Activated CD8-positive, alpha-beta T cell treated with anti-CD3 and anti-CD28 coated beads for 36 hours (primary cell): ENCODE data around the gene TMCC1. TPM values are rescaled to one million over a fixed set of nuclear protein-coding genes. Genes with fewer than 3 reads are reported as not detected.
A peak's percentile ranks its signal among the peaks of the same experiment; 100 is the strongest.

Experiments used
- ATAC-seq: fragments of 200-7000 bp; cut with Tn5 transposase; one replicate; pipeline ENCODE4 v1.10.0; 2021; ENCODE audit warnings: mild to moderate bottlenecking, moderate library complexity
- CTCF ChIA-PET: fragments of 350-600 bp; sonication (Branson Sonifier 250); formaldehyde crosslinking; loops from one replicate; lab custom pipeline; 2021; ENCODE audit warnings: antibody characterized with exemption; lab: Charles Lee
- POLR2A ChIA-PET: fragments of 350-600 bp; sonication (Branson Sonifier 250); formaldehyde crosslinking; loops from one replicate; lab custom pipeline; 2021; ENCODE audit warnings: antibody characterized with exemption; lab: Charles Lee
- DNase-seq: peaks from one replicate; pipeline ENCODE4 v3.0.0-alpha.2; 2020
- H3K27ac Mint-ChIP-seq: one replicate; pipeline ENCODE4 v1.8.0; 2021; ENCODE audit warnings: mild to moderate bottlenecking, mixed read lengths
- H3K27me3 Mint-ChIP-seq: one replicate; pipeline ENCODE4 v1.8.0; 2021; ENCODE audit warnings: mixed read lengths
- H3K36me3 Mint-ChIP-seq: one replicate; pipeline ENCODE4 v1.8.0; 2021; ENCODE audit warnings: low read depth, mixed read lengths
- H3K4me1 Mint-ChIP-seq: one replicate; pipeline ENCODE4 v1.8.0; 2021; ENCODE audit warnings: low read depth, mixed read lengths
- H3K4me3 Mint-ChIP-seq: one replicate; pipeline ENCODE4 v1.8.0; 2021; ENCODE audit warnings: mild to moderate bottlenecking, moderate library complexity, mixed read lengths
- H3K9me3 Mint-ChIP-seq: one replicate; pipeline ENCODE4 v1.8.0; 2021; ENCODE audit warnings: mixed read lengths
- intact Hi-C: fragments of 100-400 bp; cut with micrococcal nuclease; formaldehyde crosslinking; loops from one replicate; pipeline ENCODE4 v1.10.0; 2022
- total RNA-seq, 2 experiments: library from RNA; stranded (reverse); gene quantifications; one replicate each; pipeline ENCODE4 v1.2.3, GENCODE V29; 2021
- TF ChIP-seq, protein P1 (sequence below): fragments of 200-600 bp; IDR thresholded peaks from one replicate; pipeline ENCODE4 v1.8.0; 2022; ENCODE audit warnings: antibody characterized with exemption, mild to moderate bottlenecking

The TMCC1 gene
- total RNA-seq: 10 to 100 TPM; 14.1 to 18.0 TPM

GRCh38 chr3:129893581-129894070 lies at the start of gene TMCC1:
Gene TMCC1 (minus strand): TSS chr3:129893711.
- TF ChIP-seq, protein P1, sequence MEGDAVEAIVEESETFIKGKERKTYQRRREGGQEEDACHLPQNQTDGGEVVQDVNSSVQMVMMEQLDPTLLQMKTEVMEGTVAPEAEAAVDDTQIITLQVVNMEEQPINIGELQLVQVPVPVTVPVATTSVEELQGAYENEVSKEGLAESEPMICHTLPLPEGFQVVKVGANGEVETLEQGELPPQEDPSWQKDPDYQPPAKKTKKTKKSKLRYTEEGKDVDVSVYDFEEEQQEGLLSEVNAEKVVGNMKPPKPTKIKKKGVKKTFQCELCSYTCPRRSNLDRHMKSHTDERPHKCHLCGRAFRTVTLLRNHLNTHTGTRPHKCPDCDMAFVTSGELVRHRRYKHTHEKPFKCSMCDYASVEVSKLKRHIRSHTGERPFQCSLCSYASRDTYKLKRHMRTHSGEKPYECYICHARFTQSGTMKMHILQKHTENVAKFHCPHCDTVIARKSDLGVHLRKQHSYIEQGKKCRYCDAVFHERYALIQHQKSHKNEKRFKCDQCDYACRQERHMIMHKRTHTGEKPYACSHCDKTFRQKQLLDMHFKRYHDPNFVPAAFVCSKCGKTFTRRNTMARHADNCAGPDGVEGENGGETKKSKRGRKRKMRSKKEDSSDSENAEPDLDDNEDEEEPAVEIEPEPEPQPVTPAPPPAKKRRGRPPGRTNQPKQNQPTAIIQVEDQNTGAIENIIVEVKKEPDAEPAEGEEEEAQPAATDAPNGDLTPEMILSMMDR: no peak
- peak within 1 kb of the TSS; percentile 90 for H3K4me3 Mint-ChIP-seq
- CTCF ChIA-PET: interaction anchor here (0.9 to 1.0 kb wide), 3 partner anchors 14 to 266 kb away, joined by 3 to 5 read pairs (median 4); no protein-coding TSS in a partner anchor

DNA sequence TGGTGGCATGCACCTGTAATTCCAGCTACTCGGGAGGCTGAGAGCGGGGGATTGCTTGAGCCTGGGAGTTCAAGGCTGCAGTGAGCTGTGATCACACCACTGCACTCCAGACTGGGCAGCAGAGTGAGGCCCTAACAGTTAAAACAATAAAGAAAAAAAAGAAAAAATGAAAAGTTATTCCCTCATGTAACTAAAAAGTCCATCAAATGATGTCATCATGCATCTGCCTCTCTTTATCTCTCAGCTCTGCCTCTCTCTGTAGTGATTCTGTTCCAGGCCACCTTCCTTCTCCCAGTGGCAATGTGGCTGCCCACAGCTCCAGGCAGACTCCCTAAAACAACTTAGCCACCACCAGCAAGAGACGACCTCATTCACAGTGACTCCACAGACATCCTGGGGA lies 49.5 kb upstream of the TMCC1 start:
- Mint-ChIP-seq H3K36me3 (no peaks in the 10 kb centered on the region), H3K27me3 (peaks cover 6% of the 10 kb centered on the region), H3K9me3 (no peaks in the 10 kb centered on the region), H3K27ac (no peak overlapping the region), H3K4me1 (no peaks in the 10 kb centered on the region), H3K4me3 (no peak overlapping the region)
- intact Hi-C loops: loop anchor here (10.0 kb wide), 1 partner anchor 152 kb away; no protein-coding TSS in a partner anchor
- ATAC-seq (no peak), DNase-seq (no peak)
- POLR2A ChIA-PET: interaction anchor here (0.6 kb wide), 1 partner anchor 299 kb away, joined by 3 read pairs; no protein-coding TSS in a partner anchor
- CTCF ChIA-PET: interaction anchor here (0.8 to 4.2 kb wide), 23 partner anchors 9 to 462 kb away, joined by 3 to 17 read pairs (median 4); no protein-coding TSS in a partner anchor
- TF ChIP-seq, protein P1: no peak

More at GRCh38 chr3:129893581-129894070, at the start of gene TMCC1:
- no peaks in the 10 kb centered on the region for H3K27me3 Mint-ChIP-seq
- intact Hi-C loops: no loop called here
- no peaks in the 10 kb centered on the region for H3K9me3 Mint-ChIP-seq
- peak; percentile 91 for ATAC-seq
- DNase-seq: peak; percentile 88
- peaks cover 15% of the 10 kb centered on the region for H3K36me3 Mint-ChIP-seq
- H3K27ac Mint-ChIP-seq: peak within 1 kb of the TSS; percentile 86
- POLR2A ChIA-PET: interaction anchor here (0.6 to 1.3 kb wide), 5 partner anchors 9 to 577 kb away, joined by 3 to 4 read pairs (median 3); a partner anchor contains a TSS
- H3K4me1 Mint-ChIP-seq: peaks cover 40% of the 10 kb centered on the region

GRCh38 chr3:129942296-129942695 lies 48.8 kb upstream of the TMCC1 start:
- no peaks in the 10 kb centered on the region for H3K9me3 Mint-ChIP-seq
- H3K4me1 Mint-ChIP-seq: no peaks in the 10 kb centered on the region
- POLR2A ChIA-PET: no interaction called here

DNA sequence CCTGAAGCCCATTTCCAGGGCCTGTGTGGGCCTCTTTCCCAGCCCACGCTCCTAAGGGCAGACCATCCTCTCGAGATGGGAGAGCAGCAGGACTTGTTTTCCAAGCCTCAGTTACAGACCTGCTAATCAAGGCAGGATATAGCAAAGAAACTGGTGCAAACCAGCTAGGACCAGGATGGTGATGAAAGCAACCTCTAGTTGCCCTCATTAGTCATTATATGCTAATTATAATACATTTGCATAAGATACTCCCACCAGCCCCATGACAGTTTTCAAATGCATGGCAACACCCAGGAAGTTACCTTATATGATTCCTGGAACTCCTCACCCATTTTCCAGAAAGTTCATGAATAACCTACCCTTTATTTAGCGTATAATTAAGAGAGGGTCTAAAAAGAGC lies 46.6 kb upstream of the TMCC1 start:
- DNase-seq (peak; percentile 10), ATAC-seq (peak; percentile 50)
- Mint-ChIP-seq H3K9me3 (no peaks in the 10 kb centered on the region), H3K4me1 (peaks cover 2% of the 10 kb centered on the region), H3K4me3 (no peak overlapping the region), H3K36me3 (no peaks in the 10 kb centered on the region), H3K27me3 (peaks cover 3% of the 10 kb centered on the region), H3K27ac (no peak overlapping the region)
- ChIA-PET POLR2A (no interaction called here), CTCF (interaction anchor here (0.9 to 4.2 kb wide), 3 partner anchors 10 to 313 kb away, joined by 3 to 17 read pairs (median 5); no protein-coding TSS in a partner anchor)
- TF ChIP-seq, protein P1: no peak
- intact Hi-C loops: loop anchor here (10.0 kb wide), 1 partner anchor 155 kb away; no protein-coding TSS in a partner anchor

More at GRCh38 chr3:129942296-129942695, 48.8 kb upstream of the TMCC1 start:
- Mint-ChIP-seq H3K27ac (no peak overlapping the region), H3K36me3 (no peaks in the 10 kb centered on the region), H3K4me3 (no peak overlapping the region), H3K27me3 (peaks cover 3% of the 10 kb centered on the region)
- ATAC-seq: peak; percentile 92
- CTCF ChIA-PET: interaction anchor here (0.7 to 4.2 kb wide), 31 partner anchors 8 to 462 kb away, joined by 3 to 17 read pairs (median 4); no protein-coding TSS in a partner anchor
- intact Hi-C loops: loop anchor here (10.0 kb wide), 1 partner anchor 153 kb away; no protein-coding TSS in a partner anchor
- TF ChIP-seq, protein P1: peak; percentile 64
- DNase-seq: peak; percentile 66
